Osteoblast (primary cell): Measurements from ENCODE around the gene CNKSR3. TPM values are rescaled to one million over a fixed set of nuclear protein-coding genes. Genes with fewer than 3 reads are reported as not detected.
"Not testable (repeated sequence)": the region's sequence is repeated elsewhere in the genome, so short reads cannot be mapped to it uniquely, and the experiment has no call there.

Experiments used
- DNase-seq: peaks from one replicate; pipeline ENCODE4 v3.0.0; 2011; ENCODE audit warnings: low spot score, mixed read lengths; ENCODE audit not compliant: insufficient read length; ENCODE audit errors: missing footprints
- H2AFZ ChIP-seq: 2 replicates; pipeline ENCODE4 v1.6.0; 2011; ENCODE audit warnings: mild to moderate bottlenecking, low read length
- H3K27ac ChIP-seq: 2 replicates; pipeline ENCODE4 v1.5.1; 2011; ENCODE audit warnings: mild to moderate bottlenecking, low read depth, low read length, moderate library complexity
- H3K27me3 ChIP-seq: 2 replicates; pipeline ENCODE4 v1.6.0; 2012; ENCODE audit warnings: mild to moderate bottlenecking, control low read depth, inconsistent platforms, low read length, moderate library complexity; ENCODE audit not compliant: insufficient read depth
- H3K36me3 ChIP-seq: 2 replicates; pipeline ENCODE4 v1.5.1; 2011; ENCODE audit warnings: mild to moderate bottlenecking, low read length, control low read depth, moderate library complexity; ENCODE audit not compliant: insufficient read depth
- H3K4me1 ChIP-seq: 2 replicates; pipeline ENCODE4 v1.5.1; 2011; ENCODE audit warnings: mild to moderate bottlenecking, low read length, control low read depth, moderate library complexity; ENCODE audit not compliant: insufficient read depth
- H3K4me2 ChIP-seq: 2 replicates; pipeline ENCODE4 v1.6.0; 2011; ENCODE audit warnings: mild to moderate bottlenecking, low read length; ENCODE audit not compliant: insufficient read depth
- H3K4me3 ChIP-seq: fragments of 200-600 bp; sonication (generic); 3 replicates; pipeline ENCODE4 v1.5.1; 2012; ENCODE audit warnings: mild to moderate bottlenecking, low read length, inconsistent platforms; ENCODE audit not compliant: insufficient read depth
- H3K79me2 ChIP-seq: 2 replicates; pipeline ENCODE4 v1.6.0; 2012; ENCODE audit warnings: mild to moderate bottlenecking, low read length, control low read depth, inconsistent platforms; ENCODE audit not compliant: insufficient read depth
- H3K9me3 ChIP-seq: 2 replicates; pipeline ENCODE4 v1.5.1; 2011; ENCODE audit warnings: low read depth, low read length, control low read depth
- H4K20me1 ChIP-seq: 2 replicates; pipeline ENCODE4 v1.6.0; 2012; ENCODE audit warnings: mild to moderate bottlenecking, low read length, control low read depth; ENCODE audit not compliant: insufficient read depth
- total RNA-seq: library from RNA; depleted of rRNA; stranded (reverse); fragments of >200 nt; gene quantifications from 2 replicates; pipeline ENCODE4 v1.2.3, GENCODE V29; 2012
- TF ChIP-seq, protein P1 (sequence below): IDR thresholded peaks from 2 replicates; pipeline ENCODE4 v1.5.1; 2011; ENCODE audit warnings: mild to moderate bottlenecking, low read depth, low read length, moderate library complexity; ENCODE audit errors: extremely low read depth

CNKSR3 gene
- total RNA-seq, 1 donor: 5.4 TPM

DNA sequence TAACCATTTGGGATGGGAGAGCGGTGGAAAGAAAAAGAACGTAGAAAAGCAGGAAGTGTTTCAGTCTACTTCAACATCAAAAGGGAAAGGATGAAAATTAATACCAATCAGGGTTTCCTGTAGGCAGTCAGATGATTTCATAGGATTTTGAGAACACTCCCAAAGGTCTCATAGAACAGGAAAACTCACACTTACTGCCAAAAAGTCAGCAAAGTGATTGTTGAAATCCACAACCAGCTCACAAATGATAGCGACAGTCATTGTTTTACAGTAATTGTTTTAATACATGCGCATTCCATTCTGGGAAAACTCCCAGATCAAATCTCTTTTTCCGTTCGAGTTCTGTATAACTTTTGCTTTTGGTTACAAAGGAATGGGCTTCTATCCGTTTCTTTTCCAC, 5.3 kb upstream of the CNKSR3 start:
- peak; percentile 47 for DNase-seq
- Histone ChIP-seq H3K4me2 (peak overlapping the region; percentile 87), H2AFZ (peak overlapping the region; percentile 92), H3K27me3 (no peaks in the 10 kb centered on the region), H3K9me3 (no peaks in the 10 kb centered on the region), H3K79me2 (no peaks in the 10 kb centered on the region), H3K4me1 (peaks cover 7% of the 10 kb centered on the region), H4K20me1 (no peaks in the 10 kb centered on the region), H3K27ac (peak overlapping the region; percentile 7), H3K36me3 (no peaks in the 10 kb centered on the region), H3K4me3 (peak overlapping the region; percentile 66)
- TF ChIP-seq, protein P1, sequence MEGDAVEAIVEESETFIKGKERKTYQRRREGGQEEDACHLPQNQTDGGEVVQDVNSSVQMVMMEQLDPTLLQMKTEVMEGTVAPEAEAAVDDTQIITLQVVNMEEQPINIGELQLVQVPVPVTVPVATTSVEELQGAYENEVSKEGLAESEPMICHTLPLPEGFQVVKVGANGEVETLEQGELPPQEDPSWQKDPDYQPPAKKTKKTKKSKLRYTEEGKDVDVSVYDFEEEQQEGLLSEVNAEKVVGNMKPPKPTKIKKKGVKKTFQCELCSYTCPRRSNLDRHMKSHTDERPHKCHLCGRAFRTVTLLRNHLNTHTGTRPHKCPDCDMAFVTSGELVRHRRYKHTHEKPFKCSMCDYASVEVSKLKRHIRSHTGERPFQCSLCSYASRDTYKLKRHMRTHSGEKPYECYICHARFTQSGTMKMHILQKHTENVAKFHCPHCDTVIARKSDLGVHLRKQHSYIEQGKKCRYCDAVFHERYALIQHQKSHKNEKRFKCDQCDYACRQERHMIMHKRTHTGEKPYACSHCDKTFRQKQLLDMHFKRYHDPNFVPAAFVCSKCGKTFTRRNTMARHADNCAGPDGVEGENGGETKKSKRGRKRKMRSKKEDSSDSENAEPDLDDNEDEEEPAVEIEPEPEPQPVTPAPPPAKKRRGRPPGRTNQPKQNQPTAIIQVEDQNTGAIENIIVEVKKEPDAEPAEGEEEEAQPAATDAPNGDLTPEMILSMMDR: no peak

DNA sequence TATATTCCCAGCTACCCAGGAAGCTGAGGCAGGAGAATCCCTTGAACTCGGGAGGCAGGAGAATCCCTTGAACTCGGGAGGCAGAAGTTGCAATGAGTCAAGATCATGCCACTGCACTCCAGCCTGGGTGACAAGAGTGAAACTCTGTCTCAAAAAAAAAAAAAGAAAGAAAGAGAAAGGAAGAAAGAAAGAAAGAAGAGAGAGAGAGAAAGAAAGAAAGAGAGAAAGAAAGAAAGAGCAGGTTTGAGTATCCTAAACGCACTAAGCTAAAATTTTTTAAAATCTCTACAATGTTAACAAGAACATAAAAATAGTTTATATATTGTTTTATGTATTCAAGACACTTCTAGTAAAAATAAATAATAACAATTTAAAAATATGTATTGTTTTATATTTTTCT, 4.6 kb upstream of the CNKSR3 start:
- H2AFZ ChIP-seq, H4K20me1 ChIP-seq: not testable (repeated sequence)

DNA sequence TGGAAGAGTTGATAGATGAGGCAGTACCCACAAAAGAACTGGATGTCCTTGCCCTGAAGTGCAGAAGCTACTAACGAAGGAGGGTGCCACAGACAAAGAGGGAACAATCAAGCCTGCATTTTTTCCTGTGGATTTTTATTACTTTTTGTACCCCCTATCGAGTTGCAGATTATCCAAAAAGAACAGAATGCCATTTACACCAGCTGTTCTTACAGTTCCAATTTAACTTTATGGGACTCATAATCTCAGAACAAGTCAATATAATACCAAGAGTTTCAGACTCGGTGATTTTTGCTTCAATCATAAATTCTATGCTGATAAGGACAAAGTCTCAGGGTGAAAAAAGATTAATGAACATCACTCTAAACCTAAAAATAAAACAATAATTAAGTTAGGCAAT, 4.0 kb upstream of the CNKSR3 start:
- peak; percentile 14 for DNase-seq
- H4K20me1 ChIP-seq: no peaks in the 10 kb centered on the region
- peaks cover 7% of the 10 kb centered on the region for H3K4me1 ChIP-seq
- H3K27me3 ChIP-seq: no peaks in the 10 kb centered on the region
- H3K9me3 ChIP-seq: no peaks in the 10 kb centered on the region
- no peak overlapping the region for H3K4me2 ChIP-seq
- H3K4me3 ChIP-seq: no peak overlapping the region
- H2AFZ ChIP-seq: no peak overlapping the region
- TF ChIP-seq, protein P1: no peak
- H3K27ac ChIP-seq: no peak overlapping the region
- no peaks in the 10 kb centered on the region for H3K36me3 ChIP-seq
- peaks cover 4% of the 10 kb centered on the region for H3K79me2 ChIP-seq

More for the DNA sequence above, 4.6 kb upstream of the CNKSR3 start:
- not testable (repeated sequence) for H3K9me3 ChIP-seq, H3K36me3 ChIP-seq, H3K27me3 ChIP-seq, H3K79me2 ChIP-seq, H3K4me1 ChIP-seq, H3K4me3 ChIP-seq, DNase-seq, H3K4me2 ChIP-seq, H3K27ac ChIP-seq

DNA sequence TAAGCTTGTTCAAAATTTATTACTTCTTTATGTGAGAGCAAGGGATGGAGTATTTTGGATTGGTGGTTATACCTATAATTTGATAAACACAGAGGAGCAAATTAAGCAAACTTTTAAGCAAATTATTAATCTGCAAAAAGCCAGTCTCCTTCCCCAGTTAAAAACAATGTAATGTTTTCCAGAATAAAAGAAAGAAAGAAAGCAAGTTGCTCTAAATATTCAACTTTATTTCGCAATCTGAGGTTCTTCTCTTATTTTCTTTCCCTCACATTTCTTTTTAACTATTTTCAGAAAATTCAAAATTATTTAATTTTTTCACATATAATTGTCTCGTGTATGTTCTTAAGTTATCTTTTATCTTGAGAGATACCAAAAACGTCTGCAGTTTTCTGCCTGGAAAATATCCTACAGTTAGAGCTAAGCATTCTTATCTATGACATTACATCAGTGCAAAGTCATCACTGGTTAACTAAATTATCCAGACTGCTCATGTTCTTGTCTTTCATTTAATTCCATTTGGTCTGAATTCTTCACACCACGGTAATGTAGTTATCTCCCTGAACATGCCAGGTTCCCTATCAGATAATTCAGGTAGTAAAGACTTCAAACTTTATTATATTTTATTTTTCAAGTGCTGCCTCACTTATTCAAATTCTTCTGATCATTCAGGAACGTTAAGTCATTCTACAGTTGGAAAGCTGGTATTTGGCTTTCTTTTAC, 3.3 kb upstream of the CNKSR3 start:
- H3K27me3 ChIP-seq: no peaks in the 10 kb centered on the region
- no peak overlapping the region for H2AFZ ChIP-seq
- H3K27ac ChIP-seq: no peak overlapping the region
- peaks cover 1% of the 10 kb centered on the region for H4K20me1 ChIP-seq
- no peaks in the 10 kb centered on the region for H3K36me3 ChIP-seq
- no peak overlapping the region for H3K4me2 ChIP-seq
- no peaks in the 10 kb centered on the region for H3K9me3 ChIP-seq
- peaks cover 10% of the 10 kb centered on the region for H3K4me1 ChIP-seq
- no peak overlapping the region for H3K4me3 ChIP-seq
- peaks cover 9% of the 10 kb centered on the region for H3K79me2 ChIP-seq
- no peak for DNase-seq
- TF ChIP-seq, protein P1: no peak
